Nucleus accumbens (tissue), 56 donors: ENCODE results near the gene CTDSPL2.
"Not testable (repeated sequence)": the region's sequence is repeated elsewhere in the genome, so short reads cannot be mapped to it uniquely, and the experiment has no call there.

Experiments
- DNase-seq, 56 donors: peaks; one replicate each; lab custom pipeline; 2025; lab: John Stamatoyannopoulos, UW

The CTDSPL2 gene

GRCh38 chr15:44536962-44537734 lies 109.7 kb downstream of the CTDSPL2 start, which contains the start of gene EIF3J:
TSS of gene EIF3J (plus strand) at chr15:44537147. CDS start at chr15:44537195, 48 bp downstream.
- peak in 54 of 56 donors; percentile 33 to 96 (median 91) for DNase-seq

- DNase-seq = peak in 1 of 56 donors; percentile 26
Observed at GRCh38 chr15:44537735-44538240, 110.4 kb downstream of the CTDSPL2 start.

- no peak for DNase-seq
Observed at GRCh38 chr15:44541282-44541958, 114.0 kb downstream of the CTDSPL2 start.

DNA sequence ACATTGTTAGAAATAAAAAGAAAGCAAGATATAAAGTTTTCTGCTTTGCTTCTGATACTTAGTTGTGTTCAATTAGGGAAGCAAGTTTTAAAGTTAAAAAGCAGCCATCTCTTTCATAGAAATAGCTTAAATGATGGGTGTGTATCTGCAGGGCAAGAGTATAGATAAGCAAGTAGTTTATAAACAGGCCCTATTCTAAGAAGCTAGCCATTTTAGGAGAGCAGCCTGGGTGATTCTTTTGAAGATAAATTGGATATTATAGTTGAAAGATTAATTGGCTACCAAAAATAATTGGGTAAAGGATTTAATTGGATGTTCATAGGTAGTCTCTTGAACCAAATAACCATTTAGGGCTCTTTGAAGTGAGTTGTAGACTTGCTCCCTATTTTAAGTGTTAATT lies 115.2 kb downstream of the CTDSPL2 start:
- no peak for DNase-seq

GRCh38 chr15:44544745-44545144 lies 117.3 kb downstream of the CTDSPL2 start:
- not testable (repeated sequence) for DNase-seq

DNA sequence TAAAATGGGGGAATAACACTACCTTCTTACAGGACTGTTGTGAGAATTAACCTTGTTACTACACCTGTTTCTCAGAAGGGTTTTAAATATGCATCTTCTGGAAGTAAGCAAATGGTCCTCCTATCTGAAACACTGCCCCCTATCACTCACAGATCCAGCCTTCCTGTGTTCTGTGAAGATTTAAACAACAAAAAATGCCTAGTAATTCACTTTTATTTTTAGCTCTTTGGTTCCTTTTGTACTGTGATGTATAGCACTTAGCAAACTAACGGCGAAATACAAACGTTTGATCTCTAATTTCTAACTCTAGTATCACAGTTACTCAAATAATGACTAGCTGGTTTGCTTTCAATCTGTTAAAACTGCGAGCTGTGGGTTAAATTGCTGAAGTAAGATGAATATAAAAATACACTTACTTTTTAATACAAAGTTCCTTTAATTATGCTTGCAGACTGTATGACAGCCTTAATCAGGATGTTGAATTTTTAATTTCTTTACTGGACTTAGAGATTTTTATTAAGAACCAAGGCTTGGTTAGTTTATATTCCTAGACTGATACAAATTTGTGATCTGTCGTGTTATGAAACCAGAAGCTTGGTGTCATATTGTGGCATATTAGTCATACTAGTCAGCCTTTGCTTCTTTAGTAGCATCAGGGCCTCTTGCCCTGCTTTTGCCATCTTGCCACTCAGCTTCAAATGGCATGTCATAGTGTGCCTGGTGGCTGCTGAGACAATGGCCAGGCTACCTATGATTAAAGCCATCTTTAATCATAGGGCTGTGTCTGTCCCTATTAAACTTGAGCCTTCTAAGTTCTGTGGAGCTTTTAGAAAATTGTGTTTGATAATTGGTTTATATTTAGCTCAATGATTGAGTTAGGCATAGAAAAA lies 118.7 kb downstream of the CTDSPL2 start:
- no peak for DNase-seq

DNA sequence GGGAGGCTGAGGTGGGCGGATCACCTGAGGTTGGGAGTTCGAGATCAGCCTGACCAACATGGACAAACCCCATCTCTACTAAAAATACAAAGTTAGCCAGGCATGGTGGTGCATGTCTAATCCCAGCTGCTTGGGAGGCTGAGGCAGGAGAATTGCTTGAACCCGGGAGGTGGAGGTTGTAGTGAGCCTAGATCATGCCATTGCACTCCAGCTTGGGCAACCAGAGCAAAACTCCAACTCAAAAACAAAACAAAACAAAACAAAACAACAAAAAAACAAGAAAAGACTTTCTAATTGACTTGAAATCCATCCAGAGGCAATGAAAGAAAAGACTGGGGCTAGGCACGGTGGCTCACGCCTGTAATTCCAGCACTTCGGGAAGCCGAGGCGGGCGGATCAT lies 121.7 kb downstream of the CTDSPL2 start:
- DNase-seq = not testable (repeated sequence)

DNA sequence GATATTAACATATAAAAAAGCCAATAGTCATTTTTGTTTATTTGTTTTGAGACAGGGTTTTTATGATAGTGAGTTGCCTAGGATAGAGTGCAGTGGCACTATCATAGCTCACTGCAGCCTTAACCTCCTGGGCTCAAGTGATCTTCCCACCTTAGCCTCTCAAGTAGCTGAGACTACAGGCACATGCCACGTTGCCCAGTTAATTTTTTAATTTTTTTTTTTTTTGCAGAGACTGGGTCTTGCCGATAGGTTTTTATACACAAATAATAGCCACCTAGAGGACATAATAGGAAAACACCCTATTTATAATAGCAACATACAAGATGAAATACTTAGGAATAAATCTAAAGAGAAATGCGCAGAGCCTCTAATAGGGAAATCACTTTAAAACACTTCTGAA lies 122.8 kb downstream of the CTDSPL2 start:
- no peak for DNase-seq

GRCh38 chr15:44550734-44551133 lies 123.3 kb downstream of the CTDSPL2 start:
- no peak for DNase-seq

DNA sequence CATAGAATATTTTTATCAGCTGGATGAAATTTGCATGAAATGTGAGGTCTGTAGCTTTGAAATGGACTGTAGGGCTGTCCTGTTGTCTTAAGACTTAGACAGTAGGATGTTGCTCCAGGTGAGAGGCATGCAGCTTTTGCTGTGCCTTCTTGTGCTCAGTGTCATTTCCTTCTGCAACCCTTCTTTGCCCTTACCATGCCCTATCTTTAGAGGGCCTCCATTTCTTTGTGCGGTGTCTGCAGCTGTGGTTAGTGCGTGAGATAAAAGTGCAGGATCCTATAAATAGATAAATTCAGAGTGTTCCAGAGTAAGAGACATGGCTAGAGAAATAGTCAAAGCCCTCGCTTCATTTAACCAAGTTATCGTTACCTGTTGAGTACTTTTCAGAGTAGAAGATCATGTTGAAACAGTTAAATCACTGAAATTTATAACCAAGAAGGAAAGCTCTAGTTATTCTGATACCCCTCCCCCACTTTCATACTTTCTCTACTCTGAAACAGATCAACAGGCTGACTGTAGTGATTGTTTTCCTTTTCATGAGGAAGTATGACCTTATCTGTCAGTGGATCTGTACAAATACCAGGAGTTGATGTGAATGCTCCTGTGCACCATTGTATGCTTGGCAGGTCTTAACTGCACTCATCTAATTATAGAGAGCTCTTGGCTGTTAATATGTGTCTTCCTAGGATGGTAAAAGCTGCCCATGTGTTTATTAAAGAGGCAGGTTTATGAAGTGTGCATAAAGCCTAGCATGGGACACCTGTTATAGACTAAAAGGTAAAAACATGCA lies 127.7 kb downstream of the CTDSPL2 start:
- DNase-seq = no peak

DNA sequence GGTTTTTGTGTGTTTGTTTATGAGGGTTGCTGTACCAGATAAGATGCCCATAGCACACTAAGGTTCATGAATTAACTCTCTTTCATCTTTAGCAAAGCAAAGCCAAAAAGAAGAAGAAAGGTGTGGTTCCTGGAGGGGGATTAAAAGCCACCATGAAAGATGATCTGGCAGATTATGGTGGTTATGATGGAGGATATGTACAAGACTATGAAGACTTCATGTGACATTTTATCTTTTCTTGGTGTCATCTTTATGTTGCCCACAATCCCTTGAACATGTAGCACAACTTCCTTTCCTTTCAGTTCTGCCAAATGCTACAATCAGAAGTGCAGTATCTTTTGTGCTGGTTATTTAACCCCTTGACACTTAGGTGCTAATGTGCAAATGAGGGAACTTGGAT lies 133.5 kb downstream of the CTDSPL2 start:
- not testable (repeated sequence) for DNase-seq

- DNase-seq = no peak
Observed at GRCh38 chr15:44565387-44566154, 138.1 kb downstream of the CTDSPL2 start.

- peak in 1 of 56 donors; percentile 2 for DNase-seq
Observed at GRCh38 chr15:44566155-44566540, 138.7 kb downstream of the CTDSPL2 start.

- DNase-seq = no peak
Observed at GRCh38 chr15:44568338-44568737, 140.9 kb downstream of the CTDSPL2 start.

- DNase-seq = peak in 4 of 56 donors; percentile 8 to 41 (median 21)
Observed at GRCh38 chr15:44569316-44569715, 141.9 kb downstream of the CTDSPL2 start.

DNA sequence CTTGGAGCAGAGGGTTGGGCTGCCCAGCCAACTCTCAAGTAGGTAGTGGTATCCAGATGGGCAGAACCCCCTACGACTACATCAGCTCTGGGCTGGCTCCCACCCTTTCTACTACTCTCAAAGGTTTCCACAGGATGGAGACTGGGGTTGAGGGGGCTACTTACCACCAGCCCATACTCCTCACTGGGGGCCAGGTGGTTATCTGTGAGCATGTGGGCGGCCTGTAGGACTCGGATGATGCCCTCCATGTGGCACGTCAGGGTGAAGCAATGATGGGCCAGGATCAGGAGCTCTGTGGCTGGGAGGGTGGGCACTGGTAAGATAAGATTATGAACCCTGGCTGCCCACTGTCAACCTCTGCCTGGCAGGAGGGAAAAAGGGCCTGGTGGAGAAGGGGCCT lies 142.9 kb downstream of the CTDSPL2 start:
- DNase-seq = no peak

GRCh38 chr15:44573386-44573785 lies 146.0 kb downstream of the CTDSPL2 start:
- DNase-seq = no peak

DNA sequence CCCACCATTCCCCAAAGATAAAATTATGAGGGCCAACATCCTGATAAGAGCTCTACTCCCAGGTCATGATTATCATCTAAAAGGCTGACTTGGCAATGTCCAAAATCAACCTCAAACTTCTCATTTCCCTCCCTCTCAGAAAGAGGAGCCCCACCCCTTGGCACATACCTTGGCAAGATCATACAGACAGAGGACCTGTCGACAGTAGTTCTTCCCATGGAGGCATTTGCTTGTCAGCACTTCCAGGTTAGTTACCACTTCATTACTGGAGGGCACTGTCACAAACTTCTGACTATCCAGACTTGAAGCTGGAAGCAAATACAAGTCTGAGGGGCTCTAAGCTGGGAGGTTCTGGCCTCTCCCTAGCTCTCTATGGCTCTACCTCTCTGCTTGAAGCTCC lies 147.3 kb downstream of the CTDSPL2 start:
- DNase-seq = no peak
